IMR-90 (cell line): ENCODE measurements around the gene PHACTR3. TPM values are rescaled to one million over a fixed set of nuclear protein-coding genes. Genes with fewer than 3 reads are reported as not detected.

Source experiments
- ATAC-seq: fragments of 200-7000 bp; cut with Tn5 transposase; 2 replicates; pipeline ENCODE4 v1.9.1; 2020; ENCODE audit warnings: low read depth, mild to moderate bottlenecking, moderate library complexity
- BruUV-seq: library from RNA; stranded (reverse); fragments of 400-500 nt; replicated peaks from 2 replicates; lab custom pipeline; 2021; lab: Mats Ljungman, UMichigan
- CTCF ChIA-PET: fragments of 300-600 bp; formaldehyde crosslinking; extraction: SDS; loops from one replicate; lab custom pipeline; 2021; ENCODE audit warnings: antibody characterized with exemption; lab: Yijun Ruan, JAX
- POLR2A ChIA-PET: fragments of 300-600 bp; sonication (Branson Sonifier 250); formaldehyde crosslinking; loops from one replicate; lab custom pipeline; 2022; ENCODE audit warnings: antibody characterized with exemption; ENCODE audit not compliant: unreplicated experiment; lab: Charles Lee
- DNase-seq: peaks from one replicate; pipeline ENCODE4 v3.0.0; 2013
- H2AFZ ChIP-seq: replicated peaks from 2 replicates; pipeline ENCODE3; 2013; ENCODE audit warnings: low read length, mild to moderate bottlenecking; ENCODE audit not compliant: poor library complexity
- H2AK5ac ChIP-seq: 2 replicates; pipeline ENCODE4 v1.6.1; 2013; ENCODE audit warnings: low read depth, low read length, inconsistent platforms
- H2AK9ac ChIP-seq: replicated peaks from 2 replicates; pipeline ENCODE3; 2013; ENCODE audit warnings: mild to moderate bottlenecking, low read depth, low read length, moderate library complexity; ENCODE audit not compliant: poor library complexity
- H2BK120ac ChIP-seq: 2 replicates; pipeline ENCODE4 v1.6.1; 2013; ENCODE audit warnings: low read depth, low read length, inconsistent platforms
- H2BK15ac ChIP-seq: 3 replicates; pipeline ENCODE4 v1.6.1; 2013; ENCODE audit warnings: low read depth, low read length, inconsistent platforms
- H2BK20ac ChIP-seq: 2 replicates; pipeline ENCODE4 v1.6.1; 2013; ENCODE audit warnings: low read depth, mild to moderate bottlenecking, inconsistent platforms, low read length, moderate library complexity
- H2BK5ac ChIP-seq: 2 replicates; pipeline ENCODE4 v1.6.1; 2013; ENCODE audit warnings: mild to moderate bottlenecking, low read depth, low read length, inconsistent platforms; ENCODE audit not compliant: poor library complexity, severe bottlenecking
- H3K14ac ChIP-seq: replicated peaks from 2 replicates; pipeline ENCODE4 v1.6.1; 2013; ENCODE audit warnings: low read depth, low read length, inconsistent platforms
- H3K18ac ChIP-seq: 2 replicates; pipeline ENCODE4 v1.6.1; 2013; ENCODE audit warnings: low read depth, low read length, control low read depth
- H3K23ac ChIP-seq: 2 replicates; pipeline ENCODE4 v1.6.1; 2013; ENCODE audit warnings: low read depth, low read length, inconsistent platforms
- H3K27ac ChIP-seq: 2 replicates; pipeline ENCODE4 v1.5.1; 2013; ENCODE audit warnings: mild to moderate bottlenecking, control low read depth, low read length; ENCODE audit not compliant: insufficient read depth
- H3K27me3 ChIP-seq: 2 replicates; pipeline ENCODE4 v1.6.1; 2013; ENCODE audit warnings: low read length; ENCODE audit not compliant: control insufficient read depth, insufficient read depth
- H3K36me3 ChIP-seq: 2 replicates; pipeline ENCODE4 v1.6.1; 2013; ENCODE audit warnings: low read length, mixed read lengths; ENCODE audit not compliant: control insufficient read depth, insufficient read depth
- H3K4ac ChIP-seq: 2 replicates; pipeline ENCODE4 v1.6.1; 2013; ENCODE audit warnings: low read depth, low read length, inconsistent platforms
- H3K4me1 ChIP-seq: 2 replicates; pipeline ENCODE4 v1.6.1; 2013; ENCODE audit warnings: low read length, mixed read lengths; ENCODE audit not compliant: control insufficient read depth, insufficient read depth
- H3K4me2 ChIP-seq: 2 replicates; pipeline ENCODE4 v1.6.1; 2013; ENCODE audit warnings: low read depth, mild to moderate bottlenecking, control low read depth, low read length, moderate library complexity
- H3K4me3 ChIP-seq: 2 replicates; pipeline ENCODE4 v1.5.1; 2013; ENCODE audit warnings: low read depth, mild to moderate bottlenecking, control low read depth, low read length, moderate library complexity; ENCODE audit not compliant: insufficient read depth
- H3K56ac ChIP-seq: 2 replicates; pipeline ENCODE4 v1.6.1; 2013; ENCODE audit warnings: low read length, inconsistent platforms; ENCODE audit not compliant: insufficient read depth; ENCODE audit errors: extremely low read depth
- H3K79me1 ChIP-seq, 2 experiments: 2 replicates each; pipeline ENCODE4 v1.6.1; 2013; ENCODE audit warnings: low read length in 2 of 2, inconsistent platforms in 1 of 2, low read depth in 1 of 2
- H3K9ac ChIP-seq: 2 replicates; pipeline ENCODE4 v1.6.1; 2013; ENCODE audit warnings: low read depth, low read length, control low read depth
- H3K9me1 ChIP-seq: 2 replicates; pipeline ENCODE4 v1.6.1; 2013; ENCODE audit warnings: low read length, inconsistent platforms; ENCODE audit not compliant: insufficient read depth
- H3K9me3 ChIP-seq: 2 replicates; pipeline ENCODE4 v1.6.1; 2013; ENCODE audit warnings: low read length; ENCODE audit not compliant: control insufficient read depth, insufficient read depth
- H4K20me1 ChIP-seq: 2 replicates; pipeline ENCODE4 v1.6.1; 2013; ENCODE audit warnings: low read length, inconsistent platforms; ENCODE audit not compliant: insufficient read depth
- H4K5ac ChIP-seq: 2 replicates; pipeline ENCODE4 v1.6.1; 2013; ENCODE audit warnings: mild to moderate bottlenecking, low read depth, low read length, control low read depth
- H4K8ac ChIP-seq, 2 experiments: 2 replicates each; pipeline ENCODE4 v1.6.1; 2013; ENCODE audit warnings: low read depth in 2 of 2, low read length in 2 of 2, control low read depth in 1 of 2, inconsistent platforms in 1 of 2
- H4K91ac ChIP-seq: 2 replicates; pipeline ENCODE4 v1.6.1; 2013; ENCODE audit warnings: low read depth, low read length, inconsistent platforms; ENCODE audit not compliant: insufficient read depth
- MAFK ChIP-seq: IDR thresholded peaks from 2 replicates; pipeline ENCODE4 v1.6.1; 2012; ENCODE audit warnings: low read depth, low read length, improper control_type of control experiment
- RFX5 ChIP-seq: IDR thresholded peaks from 2 replicates; pipeline ENCODE4 v1.8.0; 2012; ENCODE audit warnings: low read depth, mild to moderate bottlenecking, low read length, moderate library complexity
- WGBS, 2 experiments: methylation state at CpG; one replicate each; pipeline versions ENCODE4 v1.1.5 to v1.1.7; 2013; ENCODE audit warnings: missing lambda C conversion rate in 2 of 2; ENCODE audit not compliant: insufficient read length in 1 of 2; ENCODE audit errors: extremely low coverage in 2 of 2; 5-methylcytosine and 5-hydroxymethylcytosine counted together
- dilution Hi-C: fragments of 300-500 bp; cut with HindIII; formaldehyde crosslinking; loops from one replicate; pipeline ENCODE4 v1.14.3; 2018; ENCODE audit warnings: low sequenced_read_pairs; ENCODE audit not compliant: unreplicated experiment
- in situ Hi-C: fragments of 300-500 bp; cut with MboI; formaldehyde crosslinking; loops from 3 replicates; pipeline ENCODE4 v1.14.3; 2019; ENCODE audit warnings: low sequenced_read_pairs, inconsistent platforms, mixed read lengths
- intact Hi-C: fragments of 100-400 bp; cut with micrococcal nuclease; formaldehyde crosslinking; loops from 2 replicates; pipeline ENCODE4 v1.10.0; 2022
- polyA plus RNA-seq, 3 experiments: library from polyadenylated mRNA; depleted of rRNA; stranded (reverse); fragments of >200 nt; gene quantifications; 2 replicates each; pipeline ENCODE4 v1.2.3, GENCODE V29; 2012; ENCODE audit warnings: low replicate concordance in 1 of 3
- total RNA-seq: library from RNA; depleted of rRNA; stranded (reverse); fragments of >200 nt; gene quantifications from 2 replicates; pipeline ENCODE4 v1.2.3, GENCODE V29; 2012
- TF ChIP-seq, protein P1 (sequence below): fragments of 150-350 bp; IDR thresholded peaks from 2 replicates; pipeline ENCODE4 v1.6.1; 2016; ENCODE audit warnings: low read depth, mild to moderate bottlenecking, low read length, moderate library complexity, borderline replicate concordance

PHACTR3 gene
- total and polyA plus RNA-seq, 2 of the 4 experiments (the other 2 are of a cell fraction): not detected

DNA sequence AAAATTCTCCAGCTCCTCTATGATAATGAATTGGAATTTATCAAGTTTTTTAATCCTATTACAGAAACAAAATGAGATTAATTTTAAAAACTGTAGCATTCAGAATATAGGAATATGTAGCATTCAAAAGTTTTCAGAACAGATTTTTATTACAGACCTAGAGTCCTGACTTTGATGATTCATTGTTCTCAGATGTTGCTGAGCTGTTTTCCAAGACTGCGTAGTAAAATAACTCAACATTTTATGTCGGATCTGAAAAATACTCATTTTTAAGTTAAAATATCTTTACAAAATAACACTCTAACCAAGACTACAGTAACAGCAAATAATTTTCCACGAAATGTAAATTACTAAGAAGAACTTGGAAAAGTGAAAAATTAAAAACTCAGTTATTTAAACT is 262.0 kb downstream of the PHACTR3 start:
- DNase-seq: no peak
- in situ Hi-C loops: no loop called here

More for the DNA sequence above, 262.0 kb downstream of the PHACTR3 start:
- H4K20me1 ChIP-seq: no peaks in the 10 kb centered on the region
- intact Hi-C loops: no loop called here
- no peak overlapping the region for H3K9ac ChIP-seq
- POLR2A ChIA-PET: interaction anchor here (0.6 kb wide), 1 partner anchor 13 kb away, joined by 6 read pairs; no protein-coding TSS in a partner anchor
- no peak overlapping the region for H3K56ac ChIP-seq
- no peak for ATAC-seq
- H2AFZ ChIP-seq: no peak overlapping the region
- H4K5ac ChIP-seq: no peak overlapping the region
- dilution Hi-C loops: no loop called here
- no peak overlapping the region for H4K91ac ChIP-seq
- no peak overlapping the region for H4K8ac ChIP-seq
- no peak overlapping the region for H2BK5ac ChIP-seq
- H3K27me3 ChIP-seq: no peaks in the 10 kb centered on the region
- WGBS, 2 experiments: no CpG with 5 or more reads among the region's 3 CpGs
- H2AK9ac ChIP-seq: no peak overlapping the region
- no peak overlapping the region for H3K27ac ChIP-seq
- no peaks in the 10 kb centered on the region for H3K79me1 ChIP-seq
- no TSS peak for BruUV-seq
- H3K4me1 ChIP-seq: no peaks in the 10 kb centered on the region
- TF ChIP-seq MAFK: no peak
- TF ChIP-seq RFX5: no peak
- TF ChIP-seq, protein P1, sequence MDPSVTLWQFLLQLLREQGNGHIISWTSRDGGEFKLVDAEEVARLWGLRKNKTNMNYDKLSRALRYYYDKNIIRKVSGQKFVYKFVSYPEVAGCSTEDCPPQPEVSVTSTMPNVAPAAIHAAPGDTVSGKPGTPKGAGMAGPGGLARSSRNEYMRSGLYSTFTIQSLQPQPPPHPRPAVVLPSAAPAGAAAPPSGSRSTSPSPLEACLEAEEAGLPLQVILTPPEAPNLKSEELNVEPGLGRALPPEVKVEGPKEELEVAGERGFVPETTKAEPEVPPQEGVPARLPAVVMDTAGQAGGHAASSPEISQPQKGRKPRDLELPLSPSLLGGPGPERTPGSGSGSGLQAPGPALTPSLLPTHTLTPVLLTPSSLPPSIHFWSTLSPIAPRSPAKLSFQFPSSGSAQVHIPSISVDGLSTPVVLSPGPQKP: no peak
- no peak overlapping the region for H3K4me3 ChIP-seq
- H3K14ac ChIP-seq: no peak overlapping the region
- H3K18ac ChIP-seq: no peak overlapping the region
- no peaks in the 10 kb centered on the region for H3K9me3 ChIP-seq
- H3K23ac ChIP-seq: no peak overlapping the region
- CTCF ChIA-PET: interaction anchor here (0.5 to 0.6 kb wide), 2 partner anchors 16 to 370 kb away, joined by 3 read pairs; no protein-coding TSS in a partner anchor
- no peak overlapping the region for H2AK5ac ChIP-seq
- no peak overlapping the region for H2BK20ac ChIP-seq
- no peak overlapping the region for H3K4me2 ChIP-seq
- no peak overlapping the region for H2BK15ac ChIP-seq
- no peak overlapping the region for H3K4ac ChIP-seq
- H2BK120ac ChIP-seq: no peak overlapping the region
- H3K36me3 ChIP-seq: no peaks in the 10 kb centered on the region
- H3K9me1 ChIP-seq: no peaks in the 10 kb centered on the region
